Kidney (tissue), 14 donors: Measurements from ENCODE around the gene GCNT2. TPM values are rescaled to one million over a fixed set of nuclear protein-coding genes. Genes with fewer than 3 reads are reported as not detected.

Experiments
- DNase-seq, 5 donors: peaks; one replicate each; pipeline ENCODE4 v3.0.0-alpha.2; 2013 to 2020
- FAIRE-seq: peaks from 2 replicates; lab custom pipeline; 2012; peaks lifted over from hg19 to GRCh38; lab: Jason Lieb, UNC
- H3K27ac ChIP-seq, 2 donors: one replicate each; pipeline ENCODE4 v1.7.0; 2013; ENCODE audit warnings: low read depth in 2 of 2, low read length in 2 of 2, inconsistent platforms in 1 of 2
- H3K27me3 ChIP-seq: one replicate; pipeline ENCODE4 v1.7.1; 2013; ENCODE audit warnings: low read length, inconsistent platforms; ENCODE audit not compliant: control insufficient read depth, insufficient read depth
- H3K36me3 ChIP-seq, 3 donors: one replicate each; pipeline versions ENCODE4 v1.7.0 to v1.7.1; 2013; ENCODE audit warnings: low read length in 3 of 3, control low read depth in 1 of 3, inconsistent platforms in 1 of 3; ENCODE audit not compliant: insufficient read depth in 3 of 3, control insufficient read depth in 2 of 3
- H3K4me1 ChIP-seq, 3 donors: one replicate each; pipeline versions ENCODE4 v1.7.0 to v1.7.1; 2013; ENCODE audit warnings: low read length in 3 of 3, inconsistent platforms in 1 of 3, low read depth in 1 of 3; ENCODE audit not compliant: control insufficient read depth in 2 of 3, insufficient read depth in 2 of 3
- H3K4me3 ChIP-seq, 3 donors: one replicate each; pipeline versions ENCODE4 v1.7.0 to v1.8.1; 2013; ENCODE audit warnings: low read length in 3 of 3, control low read depth in 1 of 3, inconsistent platforms in 1 of 3
- H3K9ac ChIP-seq, 3 donors: one replicate each; pipeline versions ENCODE4 v1.7.0 to v1.7.1; 2013; ENCODE audit warnings: low read length in 3 of 3, control low read depth in 1 of 3, inconsistent platforms in 1 of 3
- H3K9me3 ChIP-seq, 3 donors: one replicate each; pipeline versions ENCODE4 v1.7.0 to v1.7.1; 2013; ENCODE audit warnings: low read length in 3 of 3, control low read depth in 1 of 3, inconsistent platforms in 1 of 3; ENCODE audit not compliant: control insufficient read depth in 2 of 3, insufficient read depth in 1 of 3
- CTCF ChIP-seq: IDR thresholded peaks from 3 replicates; pipeline ENCODE4 v1.5.1; 2012; ENCODE audit warnings: mild to moderate bottlenecking, moderate library complexity, borderline replicate concordance; ENCODE audit not compliant: insufficient read depth; ENCODE audit errors: extremely low read depth
- intact Hi-C: fragments of 100-400 bp; cut with DNase I; formaldehyde crosslinking; loops from one replicate; pipeline ENCODE4 v1.11.1; 2022
- polyA plus RNA-seq: library from polyadenylated mRNA; stranded (reverse); fragments of 350-450 nt; fragmentation: Illumina TruSeq; extraction: RNeasy Lipid Tissue Mini Kit (QIAGEN cat#74804); gene quantifications from one replicate; pipeline ENCODE4 v1.2.3, GENCODE V29; 2014; ENCODE audit warnings: low read depth, low replicate concordance; ENCODE audit not compliant: insufficient read depth
- total RNA-seq: library from RNA; stranded (reverse); fragmentation: NEBNext Ultra II Directional; extraction: Animal tissue kit (Norgen Biotek cat#: 25700); gene quantifications from one replicate; pipeline ENCODE4 v1.2.1, GENCODE V29; 2021
- donor health status: control.
- donor health status: control.
- donor health status: control.
- donor health status: control.
- donor health status: control.
- donor health status: DM: yes; HTN: yes; CAD: no.
- donor health status: Normal renal cell carcinoma (clear cell type).

GCNT2 gene
- total and polyA plus RNA-seq, 2 donors from 2014 or later: 10.5 to 12.5 TPM

GRCh38 chr6:10537726-10538125, 16.6 kb downstream of the GCNT2 start:
- Histone ChIP-seq H3K4me1 (peaks cover 0 to 10% (median 0%) of the 10 kb centered on the region in 3 donors), H3K27me3 (no peaks in the 10 kb centered on the region), H3K27ac (no peak overlapping the region), H3K9ac (no peak overlapping the region), H3K4me3 (no peak overlapping the region), H3K9me3 (no peaks in the 10 kb centered on the region), H3K36me3 (no peaks in the 10 kb centered on the region)
- FAIRE-seq (no peak), DNase-seq (no peak)
- no peak for TF ChIP-seq CTCF
- intact Hi-C loops: no loop called here

- no peak for FAIRE-seq
- no peak overlapping the region for H3K9ac ChIP-seq
- TF ChIP-seq CTCF: no peak
Observed at GRCh38 chr6:10540073-10540746, 19.1 kb downstream of the GCNT2 start.

GRCh38 chr6:10541591-10541990, 20.4 kb downstream of the GCNT2 start:
- FAIRE-seq: no peak
- H3K27ac ChIP-seq: no peak overlapping the region

More at GRCh38 chr6:10540073-10540746, 19.1 kb downstream of the GCNT2 start:
- Histone ChIP-seq H3K4me3 (no peak overlapping the region), H3K36me3 (no peaks in the 10 kb centered on the region), H3K27me3 (no peaks in the 10 kb centered on the region), H3K4me1 (peaks cover 0 to 10% (median 2%) of the 10 kb centered on the region in 3 donors), H3K27ac (no peak overlapping the region), H3K9me3 (no peaks in the 10 kb centered on the region)
- intact Hi-C loops: no loop called here
- no peak for DNase-seq

More at GRCh38 chr6:10541591-10541990, 20.4 kb downstream of the GCNT2 start:
- TF ChIP-seq CTCF: no peak
- intact Hi-C loops: no loop called here
- DNase-seq: no peak
- Histone ChIP-seq H3K4me3 (no peak overlapping the region), H3K4me1 (peaks cover 0 to 13% (median 5%) of the 10 kb centered on the region in 3 donors), H3K9ac (no peak overlapping the region), H3K9me3 (no peaks in the 10 kb centered on the region), H3K36me3 (no peaks in the 10 kb centered on the region), H3K27me3 (no peaks in the 10 kb centered on the region)
